ENCODE data around the gene PRR11. TPM values are rescaled to one million over a fixed set of nuclear protein-coding genes. Genes with fewer than 3 reads are reported as not detected.

PRR11 gene
- total RNA-seq (2022) (35.7 and 48.5 TPM in 2 replicates), Bru-seq, nascent RNA (percentile 60 among the genes with signal in this experiment), BruChase-seq, experiment 1, labeled RNA remaining after a 6-hour chase (percentile 67 among the genes with signal in this experiment), BruChase-seq, experiment 2, labeled RNA remaining after a 2-hour chase (percentile 55 among the genes with signal in this experiment)
- long read RNA-seq, partial matches to known transcripts = 1 of 5 reads
- long read RNA-seq, other reads (novel, unspliced or antisense) = 4 of 5 reads

GRCh38 chr17:59155439-59156177 lies at the start of gene PRR11:
Gene PRR11, plus strand, starts transcription at chr17:59155746. Its CDS starts 14,007 bp downstream, at chr17:59169753.
- Mint-ChIP-seq H3K27me3 (ENCODE audit: insufficient read depth, unreplicated experiment) (no peaks in the 10 kb centered on the region), H3K4me1 (ENCODE audit: insufficient read depth, unreplicated experiment) (peaks cover 49% of the 10 kb centered on the region), H3K9me3 (ENCODE audit: unreplicated experiment) (no peaks in the 10 kb centered on the region), H3K36me3 (ENCODE audit: insufficient read depth, unreplicated experiment) (no peaks in the 10 kb centered on the region), H3K4me3 (ENCODE audit: unreplicated experiment) (no peak within 1 kb of the TSS), H3K27ac (ENCODE audit: low read depth, unreplicated experiment) (no peak within 1 kb of the TSS)
- POLR2A ChIA-PET = interaction anchor here (0.6 to 3.2 kb wide), 26 partner anchors 8 to 1522 kb away, joined by 3 to 56 read pairs (median 4); partner anchors contain the start of genes BCAS3, GDPD1, PPM1D and RAD51C
- intact Hi-C loops (cut with micrococcal nuclease) = loop anchor here (2.0 to 5.0 kb wide), 2 partner anchors 49 to 67 kb away; partner anchors contain the start of genes GDPD1 and TRIM37
- no TSS peak for BruUV-seq (replicated peaks)
- CTCF ChIA-PET = interaction anchor here (0.7 to 1.3 kb wide), 3 partner anchors 9 to 57 kb away, joined by 3 to 6 read pairs (median 4); no protein-coding TSS in a partner anchor
- no peak for TF ChIP-seq CTCF (IDR thresholded peaks at IDR 0.05; ENCODE audit: unreplicated experiment)
- peak; percentile 100 for DNase-seq (ENCODE audit: unreplicated experiment)

GRCh38 chr17:59105852-59106462 lies 49.6 kb upstream of the PRR11 start:
- Mint-ChIP-seq H3K4me1 (ENCODE audit: insufficient read depth, unreplicated experiment) (peaks cover 11% of the 10 kb centered on the region), H3K4me3 (ENCODE audit: unreplicated experiment) (peak overlapping the region; percentile 82), H3K27me3 (ENCODE audit: insufficient read depth, unreplicated experiment) (no peaks in the 10 kb centered on the region), H3K36me3 (ENCODE audit: insufficient read depth, unreplicated experiment) (peaks cover 44% of the 10 kb centered on the region), H3K27ac (ENCODE audit: low read depth, unreplicated experiment) (peak overlapping the region; percentile 95), H3K9me3 (ENCODE audit: unreplicated experiment) (no peaks in the 10 kb centered on the region)
- ChIA-PET POLR2A (interaction anchor here (0.7 to 6.5 kb wide), 20 partner anchors 12 to 618 kb away, joined by 3 to 60 read pairs (median 6); partner anchors contain the start of genes CLTC, GDPD1, PRR11 and SKA2), CTCF (interaction anchor here (1.1 to 1.3 kb wide), 2 partner anchors 11 to 40 kb away, joined by 3 to 4 read pairs; no protein-coding TSS in a partner anchor)
- peak; percentile 68 for DNase-seq (ENCODE audit: unreplicated experiment)
- no peak for TF ChIP-seq CTCF (IDR thresholded peaks at IDR 0.05; ENCODE audit: unreplicated experiment)
- BruUV-seq (replicated peaks) = no TSS peak
- intact Hi-C loops (cut with micrococcal nuclease) = loop anchor here (2.0 kb wide), 1 partner anchor 49 kb away; the partner anchor contains the start of genes PRR11 and SKA2

DNA sequence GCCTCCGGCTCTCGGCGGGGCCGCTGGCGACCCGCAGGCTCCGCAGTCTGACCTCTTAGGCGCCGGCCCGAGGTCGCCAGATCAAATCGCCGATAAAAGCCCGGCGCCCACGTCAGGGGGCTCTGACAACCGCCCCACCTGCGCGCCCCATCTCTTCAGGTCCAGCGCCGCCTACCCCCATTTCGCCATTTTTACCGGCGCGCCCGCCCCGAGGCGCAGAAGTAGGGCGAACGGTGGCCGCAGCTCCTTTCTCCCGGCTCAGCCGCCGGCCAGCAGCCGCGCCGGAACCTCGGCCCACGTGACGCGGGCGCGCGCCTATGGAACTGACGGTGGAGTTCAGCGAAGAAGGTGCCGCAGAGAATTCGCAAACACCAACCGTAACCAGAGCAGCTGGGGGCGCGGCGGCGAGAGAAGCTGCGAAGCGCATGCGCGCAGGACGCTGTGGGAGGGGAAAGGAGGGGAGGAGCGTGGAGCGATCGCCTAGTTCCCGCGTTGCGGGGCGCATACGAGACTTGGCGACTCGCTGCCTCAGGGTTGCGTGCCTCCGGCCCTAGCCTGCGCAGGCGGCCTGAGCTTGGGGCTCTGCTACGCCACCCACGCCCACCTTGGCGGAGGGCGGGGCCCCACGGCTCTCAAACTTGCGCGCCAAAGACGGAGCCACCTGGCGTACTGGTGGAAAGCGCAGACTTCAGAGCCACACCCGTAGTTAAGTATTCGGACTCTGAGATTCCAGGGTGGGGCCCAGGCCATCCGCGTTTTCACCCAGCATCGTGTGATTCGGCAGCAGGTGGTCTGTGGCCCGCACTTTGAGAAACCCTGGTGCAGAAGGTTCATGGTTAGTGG lies 48.9 kb upstream of the PRR11 start, which contains the start of gene TRIM37:
Gene TRIM37 (minus strand): TSS at position 418 of the 843 bp plus-strand sequence. CDS start 419 bp downstream, outside the sequence.
- intact Hi-C loops (cut with micrococcal nuclease) = loop anchor here (2.0 kb wide), 1 partner anchor 48 kb away; the partner anchor contains the start of genes PRR11 and SKA2
- H3K9me3 Mint-ChIP-seq (ENCODE audit: unreplicated experiment) = no peaks in the 10 kb centered on the region
- DNase-seq (ENCODE audit: unreplicated experiment) = peak; percentile 98
- CTCF ChIA-PET = interaction anchor here (0.6 to 1.3 kb wide), 3 partner anchors 12 to 430 kb away, joined by 3 to 6 read pairs (median 4); no protein-coding TSS in a partner anchor
- no peaks in the 10 kb centered on the region for H3K27me3 Mint-ChIP-seq (ENCODE audit: insufficient read depth, unreplicated experiment)
- H3K4me3 Mint-ChIP-seq (ENCODE audit: unreplicated experiment) = peak within 1 kb of the TSS; percentile 82
- POLR2A ChIA-PET = interaction anchor here (0.5 to 6.5 kb wide), 20 partner anchors 11 to 617 kb away, joined by 3 to 60 read pairs (median 6); partner anchors contain the start of genes CLTC, GDPD1, PRR11 and PTRH2
- peak within 1 kb of the TSS; percentile 95 for H3K27ac Mint-ChIP-seq (ENCODE audit: low read depth, unreplicated experiment)
- peaks cover 11% of the 10 kb centered on the region for H3K4me1 Mint-ChIP-seq (ENCODE audit: insufficient read depth, unreplicated experiment)
- no TSS peak for BruUV-seq (replicated peaks)
- H3K36me3 Mint-ChIP-seq (ENCODE audit: insufficient read depth, unreplicated experiment) = peaks cover 46% of the 10 kb centered on the region
- no peak for TF ChIP-seq CTCF (IDR thresholded peaks at IDR 0.05; ENCODE audit: unreplicated experiment)

Data from MCF 10A (cell line).